ENCODE measurements around the gene ZNF281.
A peak's percentile ranks its signal among the peaks of the same experiment; 100 is the strongest.
"Not testable (repeated sequence)": the region's sequence is repeated elsewhere in the genome, so short reads cannot be mapped to it uniquely, and the experiment has no call there.

The ZNF281 gene

DNA sequence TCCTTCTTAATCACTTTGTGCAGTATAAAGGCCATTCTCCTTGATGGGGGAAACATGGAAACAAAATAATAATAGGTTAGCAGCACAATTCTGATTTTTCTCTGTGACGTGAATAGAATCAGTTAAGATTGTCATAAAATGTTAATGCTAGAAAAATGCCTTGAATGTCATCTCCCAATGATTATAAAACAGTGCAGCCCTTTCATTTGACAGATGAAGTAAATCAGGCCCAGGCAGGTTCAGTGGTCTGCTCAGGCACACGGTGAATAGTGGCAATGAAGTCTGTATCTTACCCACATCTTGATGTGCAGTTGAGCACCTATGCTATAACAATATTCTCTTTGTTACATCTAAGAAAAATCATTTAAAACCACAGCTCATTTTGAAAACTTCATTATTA, 32.2 kb upstream of the ZNF281 start:
- ChIA-PET CTCF (interaction anchor here (1.2 kb wide), 2 partner anchors 29 to 46 kb away, joined by 3 read pairs; no protein-coding TSS in a partner anchor), POLR2A (no interaction called here)
- Histone ChIP-seq H3K9me3 (ENCODE audit: control insufficient read depth, insufficient read depth, low read depth, low read length) (no peaks in the 10 kb centered on the region), H3K27ac (ENCODE audit: extremely low read depth, low read depth, low read length) (no peak overlapping the region), H3K4me3 (ENCODE audit: low read depth, low read length) (no peak overlapping the region), H3K4me1 (ENCODE audit: control insufficient read depth, insufficient read depth, low read length) (peaks cover 7% of the 10 kb centered on the region), H3K36me3 (ENCODE audit: control insufficient read depth in 2 of 2, insufficient read depth in 1 of 2, low read length in 2 of 2) (no peaks in the 10 kb centered on the region)
- TF ChIP-seq ZNF48 (tag by site-specific recombination; IDR thresholded peaks at IDR 0.05) (no peak), ZNF16 (tag by site-specific recombination; IDR thresholded peaks at IDR 0.05; ENCODE audit: low read depth) (no peak), ZNF670 (tag by site-specific recombination; IDR thresholded peaks at IDR 0.05; ENCODE audit: low read depth) (no peak), ZNF391 (tag by site-specific recombination; IDR thresholded peaks at IDR 0.05; ENCODE audit: borderline replicate concordance, low read depth) (no peak), ZNF366 (tag by site-specific recombination; conservative IDR thresholded peaks at IDR 0.05) (no peak), SP3 (tag by site-specific recombination; IDR thresholded peaks at IDR 0.05) (no peak), KLF16 (tag by site-specific recombination; IDR thresholded peaks at IDR 0.05) (no peak), ZNF544 (tag by site-specific recombination; IDR thresholded peaks at IDR 0.05) (no peak), ZNF629 (tag by site-specific recombination; IDR thresholded peaks at IDR 0.05) (no peak), ZNF404 (tag by site-specific recombination; IDR thresholded peaks at IDR 0.05) (no peak)
- TF ChIP-seq, protein P1, sequence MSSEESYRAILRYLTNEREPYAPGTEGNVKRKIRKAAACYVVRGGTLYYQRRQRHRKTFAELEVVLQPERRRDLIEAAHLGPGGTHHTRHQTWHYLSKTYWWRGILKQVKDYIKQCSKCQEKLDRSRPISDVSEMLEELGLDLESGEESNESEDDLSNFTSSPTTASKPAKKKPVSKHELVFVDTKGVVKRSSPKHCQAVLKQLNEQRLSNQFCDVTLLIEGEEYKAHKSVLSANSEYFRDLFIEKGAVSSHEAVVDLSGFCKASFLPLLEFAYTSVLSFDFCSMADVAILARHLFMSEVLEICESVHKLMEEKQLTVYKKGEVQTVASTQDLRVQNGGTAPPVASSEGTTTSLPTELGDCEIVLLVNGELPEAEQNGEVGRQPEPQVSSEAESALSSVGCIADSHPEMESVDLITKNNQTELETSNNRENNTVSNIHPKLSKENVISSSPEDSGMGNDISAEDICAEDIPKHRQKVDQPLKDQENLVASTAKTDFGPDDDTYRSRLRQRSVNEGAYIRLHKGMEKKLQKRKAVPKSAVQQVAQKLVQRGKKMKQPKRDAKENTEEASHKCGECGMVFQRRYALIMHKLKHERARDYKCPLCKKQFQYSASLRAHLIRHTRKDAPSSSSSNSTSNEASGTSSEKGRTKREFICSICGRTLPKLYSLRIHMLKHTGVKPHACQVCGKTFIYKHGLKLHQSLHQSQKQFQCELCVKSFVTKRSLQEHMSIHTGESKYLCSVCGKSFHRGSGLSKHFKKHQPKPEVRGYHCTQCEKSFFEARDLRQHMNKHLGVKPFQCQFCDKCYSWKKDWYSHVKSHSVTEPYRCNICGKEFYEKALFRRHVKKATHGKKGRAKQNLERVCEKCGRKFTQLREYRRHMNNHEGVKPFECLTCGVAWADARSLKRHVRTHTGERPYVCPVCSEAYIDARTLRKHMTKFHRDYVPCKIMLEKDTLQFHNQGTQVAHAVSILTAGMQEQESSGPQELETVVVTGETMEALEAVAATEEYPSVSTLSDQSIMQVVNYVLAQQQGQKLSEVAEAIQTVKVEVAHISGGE (tag by site-specific recombination; conservative IDR thresholded peaks at IDR 0.05; ENCODE audit: low read depth), result no peak
- TF ChIP-seq, protein P2, sequence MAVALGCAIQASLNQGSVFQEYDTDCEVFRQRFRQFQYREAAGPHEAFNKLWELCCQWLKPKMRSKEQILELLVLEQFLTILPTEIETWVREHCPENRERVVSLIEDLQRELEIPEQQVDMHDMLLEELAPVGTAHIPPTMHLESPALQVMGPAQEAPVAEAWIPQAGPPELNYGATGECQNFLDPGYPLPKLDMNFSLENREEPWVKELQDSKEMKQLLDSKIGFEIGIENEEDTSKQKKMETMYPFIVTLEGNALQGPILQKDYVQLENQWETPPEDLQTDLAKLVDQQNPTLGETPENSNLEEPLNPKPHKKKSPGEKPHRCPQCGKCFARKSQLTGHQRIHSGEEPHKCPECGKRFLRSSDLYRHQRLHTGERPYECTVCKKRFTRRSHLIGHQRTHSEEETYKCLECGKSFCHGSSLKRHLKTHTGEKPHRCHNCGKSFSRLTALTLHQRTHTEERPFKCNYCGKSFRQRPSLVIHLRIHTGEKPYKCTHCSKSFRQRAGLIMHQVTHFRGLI (tag by site-specific recombination; IDR thresholded peaks at IDR 0.05), result no peak
- TF ChIP-seq, protein P3, sequence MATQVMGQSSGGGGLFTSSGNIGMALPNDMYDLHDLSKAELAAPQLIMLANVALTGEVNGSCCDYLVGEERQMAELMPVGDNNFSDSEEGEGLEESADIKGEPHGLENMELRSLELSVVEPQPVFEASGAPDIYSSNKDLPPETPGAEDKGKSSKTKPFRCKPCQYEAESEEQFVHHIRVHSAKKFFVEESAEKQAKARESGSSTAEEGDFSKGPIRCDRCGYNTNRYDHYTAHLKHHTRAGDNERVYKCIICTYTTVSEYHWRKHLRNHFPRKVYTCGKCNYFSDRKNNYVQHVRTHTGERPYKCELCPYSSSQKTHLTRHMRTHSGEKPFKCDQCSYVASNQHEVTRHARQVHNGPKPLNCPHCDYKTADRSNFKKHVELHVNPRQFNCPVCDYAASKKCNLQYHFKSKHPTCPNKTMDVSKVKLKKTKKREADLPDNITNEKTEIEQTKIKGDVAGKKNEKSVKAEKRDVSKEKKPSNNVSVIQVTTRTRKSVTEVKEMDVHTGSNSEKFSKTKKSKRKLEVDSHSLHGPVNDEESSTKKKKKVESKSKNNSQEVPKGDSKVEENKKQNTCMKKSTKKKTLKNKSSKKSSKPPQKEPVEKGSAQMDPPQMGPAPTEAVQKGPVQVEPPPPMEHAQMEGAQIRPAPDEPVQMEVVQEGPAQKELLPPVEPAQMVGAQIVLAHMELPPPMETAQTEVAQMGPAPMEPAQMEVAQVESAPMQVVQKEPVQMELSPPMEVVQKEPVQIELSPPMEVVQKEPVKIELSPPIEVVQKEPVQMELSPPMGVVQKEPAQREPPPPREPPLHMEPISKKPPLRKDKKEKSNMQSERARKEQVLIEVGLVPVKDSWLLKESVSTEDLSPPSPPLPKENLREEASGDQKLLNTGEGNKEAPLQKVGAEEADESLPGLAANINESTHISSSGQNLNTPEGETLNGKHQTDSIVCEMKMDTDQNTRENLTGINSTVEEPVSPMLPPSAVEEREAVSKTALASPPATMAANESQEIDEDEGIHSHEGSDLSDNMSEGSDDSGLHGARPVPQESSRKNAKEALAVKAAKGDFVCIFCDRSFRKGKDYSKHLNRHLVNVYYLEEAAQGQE (tag by site-specific recombination; IDR thresholded peaks at IDR 0.05), result no peak
- TF ChIP-seq, protein P4, sequence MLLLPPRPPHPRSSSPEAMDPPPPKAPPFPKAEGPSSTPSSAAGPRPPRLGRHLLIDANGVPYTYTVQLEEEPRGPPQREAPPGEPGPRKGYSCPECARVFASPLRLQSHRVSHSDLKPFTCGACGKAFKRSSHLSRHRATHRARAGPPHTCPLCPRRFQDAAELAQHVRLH (tag by site-specific recombination; IDR thresholded peaks at IDR 0.05), result no peak

DNA sequence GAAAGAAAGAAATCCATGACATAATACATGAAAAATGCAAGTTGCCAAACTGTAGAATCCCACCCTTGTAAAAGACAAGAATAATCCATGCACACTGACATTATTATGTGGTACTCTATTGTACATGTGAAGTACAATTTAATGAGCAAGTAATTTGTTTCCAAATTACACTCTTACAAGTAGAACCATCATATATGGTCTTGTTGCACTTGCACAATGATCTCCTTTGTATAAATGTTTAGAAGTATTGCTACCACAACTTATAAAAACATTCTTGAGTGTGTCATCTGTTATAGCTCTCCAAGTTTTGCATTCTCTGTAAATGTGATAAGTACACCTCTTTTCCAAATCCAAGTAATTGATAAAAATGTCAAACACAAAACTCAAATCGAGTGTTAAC, 29.1 kb upstream of the ZNF281 start:
- POLR2A ChIA-PET, result no interaction called here
- CTCF ChIA-PET, result no interaction called here
- peaks cover 3% of the 10 kb centered on the region for H3K4me1 ChIP-seq (ENCODE audit: control insufficient read depth, insufficient read depth, low read length)
- no peak overlapping the region for H3K27ac ChIP-seq (ENCODE audit: extremely low read depth, low read depth, low read length)
- no peaks in the 10 kb centered on the region for H3K36me3 ChIP-seq (ENCODE audit: control insufficient read depth in 2 of 2, insufficient read depth in 1 of 2, low read length in 2 of 2)
- no peaks in the 10 kb centered on the region for H3K9me3 ChIP-seq (ENCODE audit: control insufficient read depth, insufficient read depth, low read depth, low read length)
- no peak overlapping the region for H3K4me3 ChIP-seq (ENCODE audit: low read depth, low read length)
- peak; percentile 28; the same call in 1 of the 2 replicates for TF ChIP-seq ZNF664 (tag by site-specific recombination; IDR thresholded peaks at IDR 0.05)
- no peak for TF ChIP-seq ZNF10 (tag by site-specific recombination; IDR thresholded peaks at IDR 0.05)

DNA sequence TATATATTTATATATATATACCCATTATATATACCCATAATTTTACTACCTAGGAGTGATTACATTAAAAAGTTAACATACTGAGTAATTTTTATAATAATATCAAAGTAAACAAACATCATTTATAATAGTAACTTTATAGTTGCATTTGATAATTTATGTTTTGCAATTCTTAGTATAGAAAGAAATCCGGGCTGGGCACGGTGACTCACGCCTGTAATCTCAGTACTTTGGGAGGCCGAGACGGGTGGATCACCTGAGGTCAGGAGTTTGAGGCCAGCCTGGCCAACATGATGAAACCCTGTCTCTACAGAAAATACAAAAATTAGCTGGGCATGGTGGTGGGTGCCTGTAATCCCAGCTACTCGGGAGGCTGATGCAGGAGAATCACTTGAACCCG, 28.6 kb upstream of the ZNF281 start:
- H3K4me1 ChIP-seq (ENCODE audit: control insufficient read depth, insufficient read depth, low read length); H3K27ac ChIP-seq (ENCODE audit: extremely low read depth, low read depth, low read length); H3K4me3 ChIP-seq (ENCODE audit: low read depth, low read length); POLR2A ChIA-PET; H3K9me3 ChIP-seq (ENCODE audit: control insufficient read depth, insufficient read depth, low read depth, low read length); H3K36me3 ChIP-seq (ENCODE audit: control insufficient read depth in 2 of 2, insufficient read depth in 1 of 2, low read length in 2 of 2): not testable (repeated sequence)
- CTCF ChIA-PET, result interaction anchor here (0.6 kb wide), 1 partner anchor 11 kb away, joined by 3 read pairs; no protein-coding TSS in a partner anchor
